ENCODE data around the gene CHGA.

The CHGA gene

DNA sequence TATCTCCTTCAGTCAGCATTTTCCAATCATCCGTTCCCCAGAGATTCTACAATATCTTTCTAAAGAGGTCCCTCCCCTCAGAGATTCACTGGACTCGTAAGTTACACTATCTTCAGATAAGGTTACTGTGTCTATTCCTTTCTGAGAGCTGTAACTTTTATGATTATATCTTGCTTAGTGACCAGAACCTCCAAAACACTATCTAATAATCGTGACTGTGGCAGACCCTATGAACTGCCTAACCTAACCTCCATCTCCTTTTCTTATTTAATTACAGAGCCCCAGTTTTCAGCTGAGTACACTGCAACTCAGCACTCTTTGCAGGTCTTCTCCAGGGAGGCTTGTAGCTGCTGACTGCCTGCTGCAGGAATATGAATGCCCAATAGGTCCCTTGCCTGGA, 38.5 kb upstream of the CHGA start:
- DNase-seq (ENCODE audit: low read depth) = no peak
- TF ChIP-seq, protein P1, sequence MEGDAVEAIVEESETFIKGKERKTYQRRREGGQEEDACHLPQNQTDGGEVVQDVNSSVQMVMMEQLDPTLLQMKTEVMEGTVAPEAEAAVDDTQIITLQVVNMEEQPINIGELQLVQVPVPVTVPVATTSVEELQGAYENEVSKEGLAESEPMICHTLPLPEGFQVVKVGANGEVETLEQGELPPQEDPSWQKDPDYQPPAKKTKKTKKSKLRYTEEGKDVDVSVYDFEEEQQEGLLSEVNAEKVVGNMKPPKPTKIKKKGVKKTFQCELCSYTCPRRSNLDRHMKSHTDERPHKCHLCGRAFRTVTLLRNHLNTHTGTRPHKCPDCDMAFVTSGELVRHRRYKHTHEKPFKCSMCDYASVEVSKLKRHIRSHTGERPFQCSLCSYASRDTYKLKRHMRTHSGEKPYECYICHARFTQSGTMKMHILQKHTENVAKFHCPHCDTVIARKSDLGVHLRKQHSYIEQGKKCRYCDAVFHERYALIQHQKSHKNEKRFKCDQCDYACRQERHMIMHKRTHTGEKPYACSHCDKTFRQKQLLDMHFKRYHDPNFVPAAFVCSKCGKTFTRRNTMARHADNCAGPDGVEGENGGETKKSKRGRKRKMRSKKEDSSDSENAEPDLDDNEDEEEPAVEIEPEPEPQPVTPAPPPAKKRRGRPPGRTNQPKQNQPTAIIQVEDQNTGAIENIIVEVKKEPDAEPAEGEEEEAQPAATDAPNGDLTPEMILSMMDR (conservative IDR thresholded peaks at IDR 0.05; ENCODE audit: low read length) = no peak
- H3K4me3 ChIP-seq (ENCODE audit: low read length) = no peak overlapping the region

DNA sequence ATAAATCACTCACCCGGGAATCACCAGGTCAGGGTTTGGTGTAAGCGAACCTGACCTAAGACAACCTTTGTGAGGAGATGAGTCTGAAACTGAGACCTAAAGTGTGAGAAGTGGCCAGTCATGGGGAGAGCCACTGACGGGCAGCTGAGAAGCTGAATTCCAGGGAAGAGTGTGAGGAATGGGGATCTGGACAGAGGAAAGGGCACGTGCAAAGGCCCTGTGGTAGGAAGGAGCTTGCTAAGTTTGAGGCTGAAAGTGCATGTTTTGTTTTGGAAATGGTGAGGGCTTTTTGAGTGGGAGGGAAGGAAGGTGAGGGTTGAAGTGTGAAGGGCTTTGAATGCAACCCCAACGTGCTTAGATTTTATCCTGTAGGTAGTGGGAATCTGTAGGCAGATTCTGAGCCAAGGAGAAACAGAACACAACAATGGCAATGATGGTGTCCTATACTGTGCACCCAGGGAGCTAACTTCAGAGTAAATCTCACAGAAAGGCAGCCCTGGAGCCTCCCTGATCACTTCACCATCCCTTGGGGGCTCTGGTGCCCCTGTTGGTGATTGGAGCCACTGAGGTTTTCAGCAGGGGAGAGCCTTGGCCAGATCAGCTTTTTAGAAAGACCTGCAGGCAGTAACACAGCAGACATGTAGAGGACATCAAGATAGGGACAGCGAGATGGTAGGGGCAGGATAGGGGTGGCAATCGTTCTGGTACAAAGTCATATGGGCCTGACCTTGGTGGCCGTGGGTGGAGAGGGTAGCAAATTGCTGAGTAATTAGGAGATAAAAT, 37.5 kb upstream of the CHGA start:
- DNase-seq (ENCODE audit: low read depth) = no peak
- TF ChIP-seq, protein P1 (conservative IDR thresholded peaks at IDR 0.05; ENCODE audit: low read length) = no peak
- H3K4me3 ChIP-seq (ENCODE audit: low read length) = no peak overlapping the region

DNA sequence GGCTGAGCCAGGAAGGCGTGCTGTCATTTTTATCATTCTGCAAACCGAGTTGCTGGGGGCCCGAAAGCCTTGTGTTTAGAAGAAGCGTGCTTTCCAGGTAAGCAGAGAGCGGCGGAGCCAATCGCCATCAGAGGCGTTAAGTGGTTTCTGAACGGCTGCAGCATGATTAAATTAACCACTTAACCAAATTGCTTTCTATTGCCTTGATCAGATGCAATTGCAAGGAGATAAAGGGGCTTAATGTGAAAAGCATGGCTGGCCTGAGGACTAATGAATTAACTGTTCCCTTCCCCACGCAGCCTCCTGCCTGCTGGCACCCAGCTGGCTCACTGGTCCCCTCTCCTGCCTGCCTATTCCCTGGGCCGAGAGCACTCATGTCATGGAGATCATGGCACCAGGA, 36.6 kb upstream of the CHGA start:
- TF ChIP-seq, protein P1 (conservative IDR thresholded peaks at IDR 0.05; ENCODE audit: low read length) = no peak
- no peak overlapping the region for H3K4me3 ChIP-seq (ENCODE audit: low read length)
- no peak for DNase-seq (ENCODE audit: low read depth)

DNA sequence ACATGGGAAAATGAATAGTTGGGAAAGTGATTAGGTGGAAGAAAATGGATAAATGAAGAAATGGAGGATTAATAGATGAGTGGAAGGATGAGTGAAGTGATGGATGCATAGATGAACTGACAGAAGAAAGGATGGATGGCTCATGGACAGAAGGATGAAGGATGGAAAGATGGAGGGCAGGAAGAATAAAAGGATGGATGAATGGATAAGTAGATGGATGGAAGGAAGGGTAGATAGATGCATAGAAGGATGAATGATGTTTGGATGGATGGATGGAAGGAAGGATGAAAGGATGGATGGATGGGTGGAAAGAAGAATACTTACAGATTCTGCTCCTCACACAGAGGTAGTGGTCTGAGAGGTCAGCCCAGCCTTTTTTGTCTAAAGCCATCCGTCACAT, 35.8 kb upstream of the CHGA start:
- no peak for DNase-seq (ENCODE audit: low read depth)
- TF ChIP-seq, protein P1 (conservative IDR thresholded peaks at IDR 0.05; ENCODE audit: low read length) = no peak

DNA sequence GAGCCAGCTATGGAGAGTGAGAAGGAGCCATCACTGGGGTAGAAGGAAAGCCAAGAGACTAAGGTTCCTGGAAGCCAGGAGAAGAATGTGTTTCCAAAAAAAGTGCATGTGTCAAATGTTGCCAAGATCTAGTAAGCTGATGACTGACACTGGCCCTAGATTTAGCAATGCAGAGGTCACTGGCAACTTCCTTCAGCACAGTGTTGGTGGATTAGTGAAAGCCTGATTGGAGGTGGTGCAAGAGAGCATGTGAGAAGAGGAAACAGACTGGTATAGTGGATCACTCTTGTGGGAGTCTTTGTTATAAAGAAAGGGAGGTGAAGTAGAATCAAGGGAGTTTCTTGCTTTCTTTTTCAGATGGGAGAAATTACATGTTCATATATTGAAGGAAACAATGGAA, 34.1 kb upstream of the CHGA start:
- DNase-seq (ENCODE audit: low read depth) = no peak
- TF ChIP-seq, protein P1 (conservative IDR thresholded peaks at IDR 0.05; ENCODE audit: low read length) = no peak
- no peak overlapping the region for H3K4me3 ChIP-seq (ENCODE audit: low read length)

More for the DNA sequence above, 35.8 kb upstream of the CHGA start:
- no peak overlapping the region for H3K4me3 ChIP-seq (ENCODE audit: low read length)

DNA sequence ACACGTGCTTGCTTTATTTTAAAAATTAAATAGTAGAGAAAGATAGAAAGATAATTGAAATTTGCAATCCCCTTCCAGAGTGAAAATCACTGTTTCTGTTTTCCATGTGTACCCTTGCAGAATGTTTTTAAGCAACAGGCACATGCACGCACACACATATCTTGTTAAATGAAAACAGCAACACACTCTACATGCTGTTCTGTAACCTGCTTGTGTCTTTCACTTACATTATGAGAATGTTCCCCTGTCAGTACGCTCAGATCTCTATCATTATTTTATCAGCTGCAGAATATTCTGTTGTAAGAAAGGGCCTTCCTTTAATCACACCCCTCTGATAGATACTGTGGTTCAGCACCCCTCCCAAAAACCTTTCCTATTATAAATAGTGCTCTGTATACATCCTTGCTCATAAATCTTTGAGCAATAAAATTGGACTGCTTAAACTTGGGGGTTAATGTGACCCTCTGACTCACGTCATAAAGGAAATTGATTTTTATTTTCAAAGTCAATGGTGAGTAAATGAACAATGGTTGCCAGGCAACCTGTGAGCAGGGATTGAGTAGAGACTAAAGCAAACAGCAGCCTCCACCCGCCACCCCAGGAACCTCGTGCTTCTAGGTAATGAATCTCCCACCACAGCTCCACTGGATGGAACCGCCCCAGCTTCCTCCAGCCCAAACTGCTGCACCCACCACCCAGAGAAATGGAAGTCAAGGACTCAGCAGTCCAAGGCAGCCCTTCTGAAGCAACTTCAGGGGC, 31.9 kb upstream of the CHGA start:
- H3K4me3 ChIP-seq (ENCODE audit: low read length) = no peak overlapping the region
- TF ChIP-seq, protein P1 (conservative IDR thresholded peaks at IDR 0.05; ENCODE audit: low read length) = no peak
- no peak for DNase-seq (ENCODE audit: low read depth)

DNA sequence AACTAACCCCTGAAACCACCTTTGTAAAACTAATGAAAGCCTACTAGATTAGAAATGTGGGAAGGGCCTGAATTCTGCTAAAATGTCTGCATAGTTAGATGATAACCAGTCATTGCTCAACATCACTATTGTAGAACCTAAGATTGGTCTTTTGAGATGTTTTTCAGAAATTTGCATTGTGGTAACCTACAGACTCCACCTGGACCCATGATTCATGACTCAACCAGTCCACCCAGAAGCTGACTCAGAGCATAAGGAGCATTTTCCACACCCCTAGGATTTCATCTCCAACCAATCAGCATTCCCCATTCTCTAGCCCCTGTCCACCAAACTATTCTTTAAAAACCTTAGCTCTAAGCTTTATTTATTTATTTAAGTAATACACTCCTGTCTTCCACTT, 30.4 kb upstream of the CHGA start:
- DNase-seq (ENCODE audit: low read depth) = no peak
- H3K4me3 ChIP-seq (ENCODE audit: low read length) = no peak overlapping the region
- TF ChIP-seq, protein P1 (conservative IDR thresholded peaks at IDR 0.05; ENCODE audit: low read length) = no peak

Data from AG10803 (cell line).